Spleen (tissue), 11 donors: ENCODE measurements around the gene KRTAP22-1. TPM values are rescaled to one million over a fixed set of nuclear protein-coding genes. Genes with fewer than 3 reads are reported as not detected.

Source experiments
- DNase-seq: peaks from one replicate; pipeline ENCODE4 v3.0.0-alpha.2; 2020
- H3K27ac ChIP-seq, 8 donors: fragments of 200-600 bp; sonication (generic) in 7 of 8; 1 replicate in 4 of 8; 2 replicates in 4 of 8; pipeline versions ENCODE4 v1.5.0 to v1.8.0; 2016 to 2021; ENCODE audit warnings: inconsistent platforms in 4 of 8, mild to moderate bottlenecking in 4 of 8, moderate library complexity in 1 of 8
- H3K27me3 ChIP-seq, 7 donors: fragments of 200-600 bp; sonication (generic) in 6 of 7; replicated peaks in 1 of 7; 1 replicate in 4 of 7; 2 replicates in 3 of 7; pipeline versions ENCODE4 v1.5.0 to v1.8.0; 2016 to 2021; ENCODE audit warnings: inconsistent platforms in 3 of 7, mild to moderate bottlenecking in 1 of 7
- H3K36me3 ChIP-seq, 6 donors: fragments of 200-600 bp; sonication (generic) in 5 of 6; 1 replicate in 4 of 6; 2 replicates in 2 of 6; pipeline versions ENCODE4 v1.5.0 to v1.8.0; 2016 to 2021; ENCODE audit warnings: inconsistent platforms in 2 of 6
- H3K4me1 ChIP-seq, 6 donors: fragments of 200-600 bp; sonication (generic) in 5 of 6; 1 replicate in 3 of 6; 2 replicates in 3 of 6; pipeline versions ENCODE4 v1.5.0 to v1.8.0; 2016 to 2021; ENCODE audit warnings: inconsistent platforms in 3 of 6
- H3K4me3 ChIP-seq, 8 donors: fragments of 200-600 bp; sonication (generic) in 7 of 8; 1 replicate in 4 of 8; 2 replicates in 4 of 8; pipeline versions ENCODE4 v1.5.0 to v1.8.0; 2016 to 2021; ENCODE audit warnings: inconsistent platforms in 4 of 8, mild to moderate bottlenecking in 4 of 8, moderate library complexity in 2 of 8
- H3K9me3 ChIP-seq, 8 donors: fragments of 200-600 bp; sonication (generic) in 7 of 8; 1 replicate in 4 of 8; 2 replicates in 4 of 8; pipeline versions ENCODE4 v1.5.0 to v1.8.0; 2016 to 2021; ENCODE audit warnings: inconsistent platforms in 4 of 8
- CTCF ChIP-seq, 11 experiments: fragments of 200-600 bp in 7 of 11; fragments of 450-650 bp in 4 of 11; sonication (generic) in 4 of 11; IDR thresholded peaks in 8 of 11; conservative IDR thresholded peaks in 3 of 11; 1 replicate in 7 of 11; 2 replicates in 4 of 11; pipeline versions ENCODE4 v1.4.0 to v1.8.0; 2016 to 2021; ENCODE audit warnings: antibody characterized with exemption in 11 of 11, inconsistent platforms in 4 of 11, mild to moderate bottlenecking in 1 of 11
- POLR2A ChIP-seq, 3 donors: fragments of 450-650 bp; IDR thresholded peaks; one replicate each; pipeline ENCODE4 v1.5.1; 2017; ENCODE audit warnings: antibody characterized with exemption in 3 of 3, mild to moderate bottlenecking in 1 of 3
- POLR2AphosphoS5 ChIP-seq, 3 donors: sonication (generic); formaldehyde crosslinking; IDR thresholded peaks; one replicate each; pipeline ENCODE4 v1.5.1; 2017; ENCODE audit warnings: antibody characterized with exemption in 3 of 3
- WGBS, 5 donors: extraction: QIAGEN DNeasy Blood & Tissue Kit in 3 of 5; methylation state at CpG; one replicate each; pipeline versions ENCODE4 v1.1.5 to v1.1.7; 2013 to 2018; 5-methylcytosine and 5-hydroxymethylcytosine counted together
- intact Hi-C: fragments of 100-400 bp; cut with DNase I; formaldehyde crosslinking; loops from one replicate; pipeline ENCODE4 v1.15.0; 2023; ENCODE audit warnings: low total_unique reads
- polyA plus RNA-seq, 3 donors: library from polyadenylated mRNA; stranded (reverse); fragments of 200-250 nt; gene quantifications; one replicate each; pipeline ENCODE4 v1.2.1, GENCODE V29; 2013
- small RNA-seq, 4 donors: library from RNA; depleted of rRNA; stranded (forward); fragments of <200 nt; gene quantifications; one replicate each; pipeline ENCODE3, GENCODE V24; 2016
- total RNA-seq, 7 donors: library from RNA; depleted of rRNA in 3 of 7; stranded (reverse); fragments of >200 nt in 3 of 7; fragmentation: NEBNext Ultra II Directional in 4 of 7; extraction: Animal tissue kit (Norgen Biotek cat#: 25700) in 4 of 7; gene quantifications; one replicate each; pipeline versions ENCODE4 v1.1.0 to v1.2.1, GENCODE V29; 2016 to 2021
- donor health status: healthy with polysubstance abuse.
- donor health status: DM: no; HTN: no; CAD: no; lungs with moderate emphysema.
- donor health status: DM: no; HTN: no; CAD: no.
- donor health status: Bipolar disorder and iron deficiency.
- donor health status: healthy.
- donor health status: DM: no; HTN: no; CAD: no.
- donor health status: DM: yes; HTN: yes; CAD: no.

The KRTAP22-1 gene
- total and polyA plus RNA-seq, 10 donors: not detected

- H3K36me3 ChIP-seq: no peaks in the 10 kb centered on the region
- no peak for DNase-seq
- H3K4me3 ChIP-seq: no peak overlapping the region
- WGBS, 5 donors: 75 to 93% (median 80%) methylated on average over 1 of the region's 1 CpG
- H3K9me3 ChIP-seq: peaks cover 0 to 10% (median 0%) of the 10 kb centered on the region in 8 donors
- no peaks in the 10 kb centered on the region for H3K27me3 ChIP-seq
- no peak for TF ChIP-seq POLR2AphosphoS5 (IDR thresholded peaks at IDR 0.05)
- TF ChIP-seq POLR2A (IDR thresholded peaks at IDR 0.05): no peak
- TF ChIP-seq CTCF (IDR thresholded peaks at IDR 0.05 in 8 of 11, conservative IDR thresholded peaks at IDR 0.05 in 3 of 11): no peak
- no peak overlapping the region for H3K27ac ChIP-seq
- intact Hi-C loops: no loop called here
- no peaks in the 10 kb centered on the region for H3K4me1 ChIP-seq
Observed at GRCh38 chr21:30646904-30647414, 46.1 kb downstream of the KRTAP22-1 start.

Small RNA genes lying within 50 kb of the gene (small RNA-seq; reads per million reads assigned to genes)
- 0 reads per million in 4 donors for gene KRTAP20-1
- 0 reads per million in 4 donors for gene KRTAP20-3
- gene KRTAP20-4: 0 reads per million in 4 donors
- 0 reads per million in 4 donors for gene KRTAP22-1
- gene KRTAP22-2: 0 reads per million in 4 donors

Other genes starting within 250 kb of the KRTAP22-1 start
- gene KRTAP13-2, start 228.8 kb upstream of the KRTAP22-1 start, total RNA-seq: not detected
- not detected for gene KRTAP13-2, start 228.8 kb upstream of the KRTAP22-1 start, polyA plus RNA-seq
- not detected for gene KRTAP13-1, start 205.1 kb upstream of the KRTAP22-1 start, total RNA-seq
- gene KRTAP13-1, start 205.1 kb upstream of the KRTAP22-1 start, polyA plus RNA-seq: not detected
- gene KRTAP13-3, start 175.2 kb upstream of the KRTAP22-1 start, total RNA-seq: not detected
- gene KRTAP13-3, start 175.2 kb upstream of the KRTAP22-1 start, polyA plus RNA-seq: not detected
- gene KRTAP13-4, start 170.9 kb upstream of the KRTAP22-1 start, total RNA-seq: not detected
- gene KRTAP13-4, start 170.9 kb upstream of the KRTAP22-1 start, polyA plus RNA-seq: not detected
- not detected for gene KRTAP15-1, start 160.8 kb upstream of the KRTAP22-1 start, total RNA-seq
- not detected for gene KRTAP15-1, start 160.8 kb upstream of the KRTAP22-1 start, polyA plus RNA-seq
- gene KRTAP19-1, start 120.7 kb upstream of the KRTAP22-1 start, total RNA-seq: not detected
- not detected for gene KRTAP19-1, start 120.7 kb upstream of the KRTAP22-1 start, polyA plus RNA-seq
- gene KRTAP19-2, start 113.7 kb upstream of the KRTAP22-1 start, total RNA-seq: not detected
- gene KRTAP19-2, start 113.7 kb upstream of the KRTAP22-1 start, polyA plus RNA-seq: not detected
- not detected for gene KRTAP19-3, start 109.1 kb upstream of the KRTAP22-1 start, total RNA-seq
- not detected for gene KRTAP19-3, start 109.1 kb upstream of the KRTAP22-1 start, polyA plus RNA-seq
- not detected for gene KRTAP19-4, start 103.9 kb upstream of the KRTAP22-1 start, total RNA-seq
- not detected for gene KRTAP19-4, start 103.9 kb upstream of the KRTAP22-1 start, polyA plus RNA-seq
- not detected for gene KRTAP19-5, start 98.9 kb upstream of the KRTAP22-1 start, total RNA-seq
- gene KRTAP19-5, start 98.9 kb upstream of the KRTAP22-1 start, polyA plus RNA-seq: not detected
- gene KRTAP19-6, start 59.2 kb upstream of the KRTAP22-1 start, total RNA-seq: not detected
- not detected for gene KRTAP19-6, start 59.2 kb upstream of the KRTAP22-1 start, polyA plus RNA-seq
- gene KRTAP19-7, start 39.8 kb upstream of the KRTAP22-1 start, total RNA-seq: not detected
- not detected for gene KRTAP19-7, start 39.8 kb upstream of the KRTAP22-1 start, polyA plus RNA-seq
- not detected for gene KRTAP22-2, start 10.7 kb upstream of the KRTAP22-1 start, total RNA-seq
- not detected for gene KRTAP22-2, start 10.7 kb upstream of the KRTAP22-1 start, polyA plus RNA-seq
- gene KRTAP6-3, start 8.6 kb upstream of the KRTAP22-1 start, total RNA-seq: not detected
- not detected for gene KRTAP6-3, start 8.6 kb upstream of the KRTAP22-1 start, polyA plus RNA-seq
- gene KRTAP6-2, start 2.2 kb upstream of the KRTAP22-1 start, total RNA-seq: not detected
- gene KRTAP6-2, start 2.2 kb upstream of the KRTAP22-1 start, polyA plus RNA-seq: not detected
- gene KRTAP6-1, start 12.8 kb downstream of the KRTAP22-1 start, total RNA-seq: not detected
- gene KRTAP6-1, start 12.8 kb downstream of the KRTAP22-1 start, polyA plus RNA-seq: not detected
- not detected for gene KRTAP20-1, start 15.3 kb downstream of the KRTAP22-1 start, total RNA-seq
- not detected for gene KRTAP20-1, start 15.3 kb downstream of the KRTAP22-1 start, polyA plus RNA-seq
- gene KRTAP20-4, start 19.5 kb downstream of the KRTAP22-1 start, total RNA-seq: not detected
- not detected for gene KRTAP20-4, start 19.5 kb downstream of the KRTAP22-1 start, polyA plus RNA-seq
- not detected for gene KRTAP20-2, start 34.1 kb downstream of the KRTAP22-1 start, total RNA-seq
- not detected for gene KRTAP20-2, start 34.1 kb downstream of the KRTAP22-1 start, polyA plus RNA-seq
- not detected for gene KRTAP20-3, start 41.8 kb downstream of the KRTAP22-1 start, total RNA-seq
- gene KRTAP20-3, start 41.8 kb downstream of the KRTAP22-1 start, polyA plus RNA-seq: not detected
- not detected for gene KRTAP21-3, start 117.7 kb downstream of the KRTAP22-1 start, total RNA-seq
- not detected for gene KRTAP21-3, start 117.7 kb downstream of the KRTAP22-1 start, polyA plus RNA-seq
- not detected for gene KRTAP21-2, start 146.2 kb downstream of the KRTAP22-1 start, total RNA-seq
- not detected for gene KRTAP21-2, start 146.2 kb downstream of the KRTAP22-1 start, polyA plus RNA-seq
- not detected for gene KRTAP21-1, start 154.3 kb downstream of the KRTAP22-1 start, total RNA-seq
- gene KRTAP21-1, start 154.3 kb downstream of the KRTAP22-1 start, polyA plus RNA-seq: not detected
- not detected for gene KRTAP8-1, start 212.2 kb downstream of the KRTAP22-1 start, total RNA-seq
- not detected for gene KRTAP8-1, start 212.2 kb downstream of the KRTAP22-1 start, polyA plus RNA-seq
- gene KRTAP7-1, start 228.7 kb downstream of the KRTAP22-1 start, total RNA-seq: not detected
- not detected for gene KRTAP7-1, start 228.7 kb downstream of the KRTAP22-1 start, polyA plus RNA-seq